DND-41 (cell line): ENCODE data around the gene LDB1.
A peak's percentile ranks its signal among the peaks of the same experiment; 100 is the strongest.

Experiments used
- ATAC-seq: fragments of 200-7000 bp; cut with Tn5 transposase; 3 replicates; pipeline ENCODE4 v1.9.1; 2021; ENCODE audit warnings: low read depth; ENCODE audit not compliant: insufficient read depth
- DNase-seq: peaks from one replicate; pipeline ENCODE4 v3.0.0-alpha.2; 2020
- H2AFZ ChIP-seq: 2 replicates; pipeline ENCODE4 v1.6.0; 2012; ENCODE audit warnings: low read depth, low read length
- H3K27ac ChIP-seq: 2 replicates; pipeline ENCODE4 v1.5.1; 2012; ENCODE audit warnings: low read length, inconsistent platforms
- H3K27me3 ChIP-seq: fragments of 200-600 bp; sonication (generic); 2 replicates; pipeline ENCODE4 v1.6.0; 2012; ENCODE audit warnings: low read length, mild to moderate bottlenecking, inconsistent platforms; ENCODE audit not compliant: insufficient read depth, poor library complexity
- H3K36me3 ChIP-seq: 2 replicates; pipeline ENCODE4 v1.5.1; 2012; ENCODE audit warnings: low read length, inconsistent platforms; ENCODE audit not compliant: insufficient read depth
- H3K4me1 ChIP-seq: 2 replicates; pipeline ENCODE4 v1.5.1; 2012; ENCODE audit warnings: mild to moderate bottlenecking, low read length; ENCODE audit not compliant: insufficient read depth
- H3K4me2 ChIP-seq: 2 replicates; pipeline ENCODE4 v1.6.0; 2012; ENCODE audit warnings: mild to moderate bottlenecking, moderate library complexity, low read length, inconsistent platforms; ENCODE audit not compliant: insufficient read depth
- H3K4me3 ChIP-seq, 2 experiments: fragments of 200-600 bp in 1 of 2; shearing (Covaris generic) in 1 of 2; 2 replicates each; pipeline ENCODE4 v1.5.1; 2012 to 2016; ENCODE audit warnings: inconsistent platforms in 2 of 2, low read length in 2 of 2, mild to moderate bottlenecking in 2 of 2, low read depth in 1 of 2, moderate library complexity in 1 of 2
- H3K79me2 ChIP-seq: 2 replicates; pipeline ENCODE4 v1.6.0; 2012; ENCODE audit warnings: low read length, inconsistent platforms; ENCODE audit not compliant: insufficient read depth
- H3K9ac ChIP-seq: 2 replicates; pipeline ENCODE4 v1.6.0; 2012; ENCODE audit warnings: low read depth, mild to moderate bottlenecking, inconsistent platforms, low read length, moderate library complexity
- H3K9me3 ChIP-seq: 2 replicates; pipeline ENCODE4 v1.5.1; 2012; ENCODE audit warnings: low read length, moderate library complexity, mild to moderate bottlenecking, inconsistent platforms; ENCODE audit not compliant: insufficient read depth, severe bottlenecking
- H4K20me1 ChIP-seq: 2 replicates; pipeline ENCODE4 v1.6.0; 2012; ENCODE audit warnings: low read length; ENCODE audit not compliant: insufficient read depth
- EZH2 ChIP-seq: IDR thresholded peaks from 3 replicates; pipeline ENCODE4 v1.6.1; 2012; ENCODE audit warnings: borderline replicate concordance, low read depth, mild to moderate bottlenecking, moderate library complexity, low read length, inconsistent platforms; ENCODE audit not compliant: severe bottlenecking
- TF ChIP-seq, protein P1 (sequence below): IDR thresholded peaks from 2 replicates; pipeline ENCODE4 v1.5.1; 2012; ENCODE audit warnings: borderline replicate concordance, low read length, moderate library complexity, mild to moderate bottlenecking; ENCODE audit not compliant: poor library complexity, severe bottlenecking; ENCODE audit errors: extremely low read depth

LDB1 gene

DNA sequence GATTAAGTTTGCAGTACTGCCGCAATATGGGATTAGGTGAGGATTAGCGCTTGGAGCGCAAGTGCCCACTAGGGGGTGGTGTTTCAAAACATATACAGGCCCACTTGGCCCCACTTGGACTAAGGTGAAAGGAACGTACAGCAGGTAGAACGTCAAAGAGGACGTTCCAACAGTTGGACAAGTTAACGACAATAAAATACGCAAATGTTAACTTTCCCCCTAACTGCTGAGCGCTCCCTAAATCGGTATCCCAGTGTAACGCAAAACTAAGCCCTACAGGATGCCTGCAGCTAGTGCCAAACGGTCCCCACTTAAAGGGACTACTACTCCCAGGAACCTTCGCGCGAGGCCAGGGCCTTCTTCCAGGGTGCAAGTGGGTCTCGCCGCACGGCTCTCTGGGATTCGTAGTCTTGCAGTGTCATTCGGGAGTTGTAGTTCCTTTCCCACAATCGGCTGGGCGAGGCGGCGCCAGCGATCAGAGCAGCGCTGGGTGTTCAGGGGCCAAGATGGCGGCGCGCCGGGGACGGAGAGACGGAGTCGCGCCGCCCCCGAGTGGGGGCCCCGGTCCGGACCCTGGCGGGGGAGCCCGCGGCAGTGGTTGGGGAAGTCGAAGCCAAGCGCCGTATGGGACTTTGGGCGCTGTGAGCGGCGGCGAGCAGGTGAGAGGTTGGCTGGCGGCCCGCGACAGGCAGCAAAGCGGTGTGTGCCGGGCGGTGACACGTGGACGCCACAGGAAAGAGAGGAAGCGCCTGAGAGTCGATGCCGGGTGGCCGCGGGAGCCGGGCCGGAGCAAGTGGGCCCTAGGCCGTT is 12.6 kb upstream of the LDB1 start, which contains the start of gene PPRC1:
Gene PPRC1, plus strand, starts transcription at position 478 of the 810 bp plus-strand sequence. Its CDS starts 29 bp downstream, at position 507.
- H3K4me3 ChIP-seq: peak within 1 kb of the TSS; percentile 71 to 85
- peak within 1 kb of the TSS; percentile 85 for H3K9ac ChIP-seq
- peaks cover 40% of the 10 kb centered on the region for H3K4me1 ChIP-seq
- peaks cover 42% of the 10 kb centered on the region for H4K20me1 ChIP-seq
- peaks cover 39% of the 10 kb centered on the region for H3K36me3 ChIP-seq
- no peaks in the 10 kb centered on the region for H3K27me3 ChIP-seq
- H3K79me2 ChIP-seq: peaks cover 51% of the 10 kb centered on the region
- H3K27ac ChIP-seq: peak within 1 kb of the TSS; percentile 87
- no peaks in the 10 kb centered on the region for H3K9me3 ChIP-seq
- H2AFZ ChIP-seq: peak within 1 kb of the TSS; percentile 86
- peak; percentile 99 for DNase-seq
- peak; percentile 95 for ATAC-seq
- peak within 1 kb of the TSS; percentile 83 for H3K4me2 ChIP-seq
- TF ChIP-seq, protein P1, sequence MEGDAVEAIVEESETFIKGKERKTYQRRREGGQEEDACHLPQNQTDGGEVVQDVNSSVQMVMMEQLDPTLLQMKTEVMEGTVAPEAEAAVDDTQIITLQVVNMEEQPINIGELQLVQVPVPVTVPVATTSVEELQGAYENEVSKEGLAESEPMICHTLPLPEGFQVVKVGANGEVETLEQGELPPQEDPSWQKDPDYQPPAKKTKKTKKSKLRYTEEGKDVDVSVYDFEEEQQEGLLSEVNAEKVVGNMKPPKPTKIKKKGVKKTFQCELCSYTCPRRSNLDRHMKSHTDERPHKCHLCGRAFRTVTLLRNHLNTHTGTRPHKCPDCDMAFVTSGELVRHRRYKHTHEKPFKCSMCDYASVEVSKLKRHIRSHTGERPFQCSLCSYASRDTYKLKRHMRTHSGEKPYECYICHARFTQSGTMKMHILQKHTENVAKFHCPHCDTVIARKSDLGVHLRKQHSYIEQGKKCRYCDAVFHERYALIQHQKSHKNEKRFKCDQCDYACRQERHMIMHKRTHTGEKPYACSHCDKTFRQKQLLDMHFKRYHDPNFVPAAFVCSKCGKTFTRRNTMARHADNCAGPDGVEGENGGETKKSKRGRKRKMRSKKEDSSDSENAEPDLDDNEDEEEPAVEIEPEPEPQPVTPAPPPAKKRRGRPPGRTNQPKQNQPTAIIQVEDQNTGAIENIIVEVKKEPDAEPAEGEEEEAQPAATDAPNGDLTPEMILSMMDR: peak; percentile 97
- TF ChIP-seq EZH2: no peak

DNA sequence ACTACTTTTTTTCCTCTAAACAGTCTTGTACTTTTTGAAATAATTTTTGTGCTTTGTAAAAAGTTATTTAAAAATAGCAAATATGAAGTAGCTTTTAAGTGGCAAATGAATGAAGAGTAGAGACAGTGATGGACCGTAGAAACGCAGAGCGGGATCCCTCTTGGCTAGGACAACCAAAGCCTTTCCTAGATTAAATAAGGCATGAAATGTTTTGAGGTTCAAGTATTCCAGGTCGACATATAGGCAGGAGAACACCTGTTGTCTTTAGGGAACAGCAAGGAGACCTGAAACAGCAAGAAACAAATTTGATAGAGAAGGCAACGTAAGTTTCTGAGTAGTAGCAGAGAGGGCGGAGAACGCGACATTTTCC is 12.0 kb upstream of the LDB1 start:
- DNase-seq (no peak), ATAC-seq (no peak)
- Histone ChIP-seq H3K4me2 (peak overlapping the region; percentile 83), H4K20me1 (peaks cover 36% of the 10 kb centered on the region), H3K9me3 (no peaks in the 10 kb centered on the region), H3K79me2 (peaks cover 46% of the 10 kb centered on the region), H2AFZ (peak overlapping the region; percentile 86), H3K9ac (peak overlapping the region; percentile 85), H3K4me3 (peak overlapping the region; percentile 71 to 85; a peak in 3 of 4 replicates), H3K27me3 (no peaks in the 10 kb centered on the region), H3K4me1 (peaks cover 40% of the 10 kb centered on the region), H3K27ac (peak overlapping the region; percentile 87), H3K36me3 (peaks cover 33% of the 10 kb centered on the region)
- TF ChIP-seq, protein P1: no peak
- TF ChIP-seq EZH2: no peak

GRCh38 chr10:102131286-102132170 is 11.4 kb upstream of the LDB1 start:
- Histone ChIP-seq H3K4me1 (peaks cover 37% of the 10 kb centered on the region), H3K27ac (no peak overlapping the region; the same call in 1 of the 2 replicates), H3K36me3 (peaks cover 29% of the 10 kb centered on the region), H3K4me3 (no peak overlapping the region), H3K79me2 (peaks cover 39% of the 10 kb centered on the region), H2AFZ (peak overlapping the region; percentile 86), H3K9me3 (no peaks in the 10 kb centered on the region), H3K4me2 (peak overlapping the region; percentile 83), H4K20me1 (peaks cover 29% of the 10 kb centered on the region), H3K9ac (peak overlapping the region; percentile 85; the same call in 1 of the 2 replicates), H3K27me3 (no peaks in the 10 kb centered on the region)
- ATAC-seq: no peak
- no peak for TF ChIP-seq EZH2
- TF ChIP-seq, protein P1: no peak
- DNase-seq: no peak
